Left lung (tissue), 10 donors: Measurements from ENCODE around the gene ZKSCAN1. TPM values are rescaled to one million over a fixed set of nuclear protein-coding genes. Genes with fewer than 3 reads are reported as not detected.

ENCODE experiments used
- ATAC-seq: fragments of 200-7000 bp; cut with Tn5 transposase; one replicate; pipeline ENCODE4 v1.9.1; 2020; ENCODE audit warnings: moderate library complexity
- DNase-seq, 4 donors: peaks; one replicate each; pipeline ENCODE4 v3.0.0-alpha.2; 2013 to 2020
- H3K27ac ChIP-seq, 2 donors: fragments of 200-600 bp; sonication (generic) in 1 of 2; one replicate each; pipeline versions ENCODE4 v1.5.0 to v1.8.0; 2020 to 2021
- H3K27me3 ChIP-seq, 2 donors: fragments of 200-600 bp; sonication (generic) in 1 of 2; one replicate each; pipeline versions ENCODE4 v1.5.0 to v1.8.0; 2020 to 2021
- H3K36me3 ChIP-seq, 2 donors: fragments of 200-600 bp; sonication (generic) in 1 of 2; one replicate each; pipeline versions ENCODE4 v1.5.0 to v1.8.0; 2020 to 2021
- H3K4me1 ChIP-seq, 2 donors: fragments of 200-600 bp; one replicate each; pipeline ENCODE4 v1.8.0; 2021
- H3K4me3 ChIP-seq, 2 donors: fragments of 200-600 bp; sonication (generic) in 1 of 2; one replicate each; pipeline versions ENCODE4 v1.5.0 to v1.8.0; 2020 to 2021; ENCODE audit warnings: mild to moderate bottlenecking in 1 of 2
- H3K9me3 ChIP-seq, 2 donors: fragments of 200-600 bp; sonication (generic) in 1 of 2; one replicate each; pipeline versions ENCODE4 v1.5.0 to v1.8.0; 2020 to 2021
- intact Hi-C, 2 donors: fragments of 100-400 bp; cut with DNase I; formaldehyde crosslinking; loops; one replicate each; pipeline versions ENCODE4 v1.11.2 to v1.14.2; 2022
- polyA plus RNA-seq, 6 donors: library from polyadenylated mRNA; unstranded; fragments of 120-200 nt; gene quantifications; one replicate each; pipeline ENCODE4 v1.2.1, GENCODE V29; 2013; ENCODE audit not compliant: insufficient read length in 6 of 6
- total RNA-seq, 2 donors: library from RNA; stranded (reverse); fragmentation: NEBNext Ultra II Directional; extraction: Animal tissue kit (Norgen Biotek cat#: 25700); gene quantifications; one replicate each; pipeline ENCODE4 v1.2.1, GENCODE V29; 2021
- TF ChIP-seq, protein P1 (sequence below), 2 donors: fragments of 200-600 bp; sonication (generic) in 1 of 2; IDR thresholded peaks; one replicate each; pipeline versions ENCODE4 v1.5.0 to v1.8.0; 2021; ENCODE audit warnings: antibody characterized with exemption in 2 of 2
- donor health status: DM: no; HTN: yes; CAD: no.
- donor health status: DM: no; HTN: no; CAD: no.

The ZKSCAN1 gene
- total and polyA plus RNA-seq, 8 donors: 46.7 to 137 (median 87.7) TPM

DNA sequence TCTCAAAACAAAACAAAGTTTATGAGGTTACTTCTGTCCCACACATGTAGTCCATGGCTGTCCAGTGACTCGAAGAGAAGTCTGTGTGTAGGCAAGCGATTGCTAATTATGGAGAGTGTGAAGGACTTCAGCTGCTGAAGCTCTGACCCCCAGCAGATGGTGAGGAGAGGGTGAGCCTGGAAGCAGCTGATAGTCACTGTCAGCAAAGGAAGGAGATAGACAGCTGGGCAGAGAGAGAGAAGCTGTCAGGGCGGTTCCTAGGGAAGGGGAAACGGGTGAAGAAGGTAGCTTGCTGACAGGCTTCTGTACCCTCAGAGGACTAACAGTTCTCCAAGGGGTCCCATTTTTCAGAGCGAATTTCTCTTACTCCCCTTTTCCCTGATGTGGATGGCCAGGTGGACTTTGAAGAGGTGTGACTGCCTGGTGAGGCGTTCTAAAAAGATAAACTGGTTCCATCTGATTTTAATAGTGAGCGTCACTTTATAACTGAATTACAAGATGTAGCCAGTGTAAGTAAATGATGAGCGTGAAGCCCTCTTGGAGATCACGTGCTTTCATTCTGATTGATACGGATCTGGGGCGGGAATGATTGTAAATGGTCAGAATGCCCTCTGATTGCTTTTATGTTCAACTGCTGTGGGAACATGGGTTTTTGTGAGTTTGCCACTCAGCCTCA is 46.3 kb downstream of the ZKSCAN1 start:
- H3K27ac ChIP-seq: no peak overlapping the region
- no peaks in the 10 kb centered on the region for H3K9me3 ChIP-seq
- peaks cover 4 to 8% of the 10 kb centered on the region in 2 donors for H3K4me1 ChIP-seq
- H3K27me3 ChIP-seq: no peaks in the 10 kb centered on the region
- intact Hi-C loops: no loop called here
- no peak for ATAC-seq
- H3K4me3 ChIP-seq: no peak overlapping the region
- peaks cover 0 to 81% of the 10 kb centered on the region in 2 donors for H3K36me3 ChIP-seq
- no peak for DNase-seq
- TF ChIP-seq, protein P1, sequence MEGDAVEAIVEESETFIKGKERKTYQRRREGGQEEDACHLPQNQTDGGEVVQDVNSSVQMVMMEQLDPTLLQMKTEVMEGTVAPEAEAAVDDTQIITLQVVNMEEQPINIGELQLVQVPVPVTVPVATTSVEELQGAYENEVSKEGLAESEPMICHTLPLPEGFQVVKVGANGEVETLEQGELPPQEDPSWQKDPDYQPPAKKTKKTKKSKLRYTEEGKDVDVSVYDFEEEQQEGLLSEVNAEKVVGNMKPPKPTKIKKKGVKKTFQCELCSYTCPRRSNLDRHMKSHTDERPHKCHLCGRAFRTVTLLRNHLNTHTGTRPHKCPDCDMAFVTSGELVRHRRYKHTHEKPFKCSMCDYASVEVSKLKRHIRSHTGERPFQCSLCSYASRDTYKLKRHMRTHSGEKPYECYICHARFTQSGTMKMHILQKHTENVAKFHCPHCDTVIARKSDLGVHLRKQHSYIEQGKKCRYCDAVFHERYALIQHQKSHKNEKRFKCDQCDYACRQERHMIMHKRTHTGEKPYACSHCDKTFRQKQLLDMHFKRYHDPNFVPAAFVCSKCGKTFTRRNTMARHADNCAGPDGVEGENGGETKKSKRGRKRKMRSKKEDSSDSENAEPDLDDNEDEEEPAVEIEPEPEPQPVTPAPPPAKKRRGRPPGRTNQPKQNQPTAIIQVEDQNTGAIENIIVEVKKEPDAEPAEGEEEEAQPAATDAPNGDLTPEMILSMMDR (IDR thresholded peaks at IDR 0.05): no peak

DNA sequence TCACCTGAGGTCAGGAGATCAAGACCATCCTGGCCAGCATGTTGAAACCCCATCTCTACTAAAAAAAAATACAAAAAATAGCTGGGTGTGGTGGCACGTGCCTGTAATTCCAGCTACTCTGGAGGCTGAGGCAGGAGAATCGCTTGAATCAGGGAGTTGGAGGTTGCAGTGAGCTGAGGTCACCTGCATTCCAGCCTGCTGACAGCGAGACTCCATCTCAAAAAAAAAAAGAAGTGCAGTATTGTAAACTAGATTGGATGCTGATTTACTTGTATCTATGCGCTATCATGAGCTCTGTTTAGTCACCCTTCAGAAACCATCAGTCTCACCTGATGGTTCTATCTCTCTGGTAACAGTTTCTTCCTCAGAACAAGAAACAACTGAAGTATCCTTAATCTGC is 48.0 kb downstream of the ZKSCAN1 start:
- Histone ChIP-seq H3K27ac (no peak overlapping the region), H3K4me1 (peaks cover 4 to 8% of the 10 kb centered on the region in 2 donors), H3K36me3 (peaks cover 0 to 73% of the 10 kb centered on the region in 2 donors), H3K27me3 (no peaks in the 10 kb centered on the region), H3K4me3 (no peak overlapping the region), H3K9me3 (no peaks in the 10 kb centered on the region)
- TF ChIP-seq, protein P1 (IDR thresholded peaks at IDR 0.05): no peak
- intact Hi-C loops: no loop called here
- DNase-seq (no peak), ATAC-seq (no peak)

DNA sequence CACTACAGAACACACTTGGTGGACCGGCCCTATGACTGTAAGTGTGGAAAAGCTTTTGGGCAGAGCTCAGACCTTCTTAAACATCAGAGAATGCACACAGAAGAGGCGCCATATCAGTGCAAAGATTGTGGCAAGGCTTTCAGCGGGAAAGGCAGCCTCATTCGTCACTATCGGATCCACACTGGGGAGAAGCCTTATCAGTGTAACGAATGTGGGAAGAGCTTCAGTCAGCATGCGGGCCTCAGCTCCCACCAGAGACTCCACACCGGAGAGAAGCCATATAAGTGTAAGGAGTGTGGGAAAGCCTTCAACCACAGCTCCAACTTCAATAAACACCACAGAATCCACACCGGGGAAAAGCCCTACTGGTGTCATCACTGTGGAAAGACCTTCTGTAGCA is 48.8 kb downstream of the ZKSCAN1 start:
- peaks cover 4 to 8% of the 10 kb centered on the region in 2 donors for H3K4me1 ChIP-seq
- DNase-seq (no peak), ATAC-seq (no peak)
- H3K9me3 ChIP-seq: no peaks in the 10 kb centered on the region
- H3K27me3 ChIP-seq: no peaks in the 10 kb centered on the region
- TF ChIP-seq, protein P1 (IDR thresholded peaks at IDR 0.05): no peak
- no peak overlapping the region for H3K27ac ChIP-seq
- H3K36me3 ChIP-seq: peaks cover 0 to 73% of the 10 kb centered on the region in 2 donors
- intact Hi-C loops: no loop called here
- H3K4me3 ChIP-seq: no peak overlapping the region

DNA sequence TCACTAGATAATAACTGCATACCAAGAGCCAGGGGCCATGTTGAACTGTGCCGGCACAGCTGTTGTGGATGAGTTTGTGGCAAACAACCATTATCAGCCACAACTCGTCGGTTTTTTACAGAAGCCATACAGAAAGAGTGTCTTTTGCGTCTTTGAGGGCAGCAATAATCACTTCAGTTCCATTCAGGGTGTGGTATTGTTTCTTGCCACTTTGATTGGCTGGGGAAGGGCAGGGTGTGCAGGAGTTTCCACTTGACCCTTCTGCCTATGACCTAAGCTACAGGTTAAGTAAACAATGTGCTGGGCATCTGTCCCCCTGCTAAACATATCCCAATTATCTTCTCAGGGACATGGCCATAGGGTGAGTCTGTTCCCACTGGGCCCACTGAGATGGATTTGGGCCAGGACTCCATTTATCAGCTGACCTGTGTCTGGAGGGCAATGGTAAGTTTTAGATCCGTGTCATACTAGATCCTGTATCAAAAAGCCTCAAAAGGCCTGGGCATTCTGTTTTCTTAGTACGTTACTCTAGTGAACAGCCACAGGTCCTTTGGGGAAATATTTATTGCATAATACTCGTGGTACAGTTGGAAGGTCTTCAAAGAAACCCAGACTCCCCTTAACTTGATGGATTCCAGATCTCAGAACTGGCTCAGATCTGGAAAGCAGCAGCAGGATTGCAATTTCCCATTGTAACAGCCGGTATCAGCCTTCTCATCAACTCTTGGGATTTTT is 50.2 kb downstream of the ZKSCAN1 start:
- intact Hi-C loops: no loop called here
- Histone ChIP-seq H3K27ac (peak overlapping the region; percentile 41 to 51), H3K27me3 (no peaks in the 10 kb centered on the region), H3K4me3 (no peak overlapping the region), H3K4me1 (peaks cover 4 to 8% of the 10 kb centered on the region in 2 donors), H3K9me3 (peaks cover 0 to 8% of the 10 kb centered on the region in 2 donors), H3K36me3 (peaks cover 0 to 73% of the 10 kb centered on the region in 2 donors)
- TF ChIP-seq, protein P1 (IDR thresholded peaks at IDR 0.05): no peak
- ATAC-seq: peak; percentile 61
- DNase-seq: peak in 2 of 4 donors; percentile 81 to 87

DNA sequence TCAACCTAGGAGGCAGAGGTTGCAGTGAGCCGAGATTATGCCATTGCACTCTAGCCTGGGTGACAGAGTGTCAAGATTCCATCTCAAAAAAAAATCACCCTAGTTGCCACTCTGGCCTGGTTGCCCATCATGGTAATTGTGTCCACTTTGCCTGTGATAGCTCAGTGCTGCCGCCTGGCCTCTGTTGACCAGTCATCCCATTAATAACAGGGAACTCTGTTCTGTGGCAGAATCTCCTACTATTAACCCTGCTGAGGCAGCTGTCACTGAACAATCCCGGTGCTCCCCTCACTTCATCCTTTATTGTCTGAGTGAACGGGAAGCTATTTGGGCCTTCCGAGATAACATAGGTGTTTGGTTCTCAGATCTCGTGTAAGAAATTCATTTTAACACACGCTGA is 51.6 kb downstream of the ZKSCAN1 start:
- TF ChIP-seq, protein P1 (IDR thresholded peaks at IDR 0.05): no peak
- no peak overlapping the region for H3K4me3 ChIP-seq
- intact Hi-C loops: no loop called here
- DNase-seq: no peak
- peaks cover 7 to 74% of the 10 kb centered on the region in 2 donors for H3K36me3 ChIP-seq
- peaks cover 4 to 21% of the 10 kb centered on the region in 2 donors for H3K9me3 ChIP-seq
- H3K27me3 ChIP-seq: no peaks in the 10 kb centered on the region
- ATAC-seq: no peak
- peaks cover 4 to 8% of the 10 kb centered on the region in 2 donors for H3K4me1 ChIP-seq
- H3K27ac ChIP-seq: no peak overlapping the region
